ENCODE measurements around the gene MAMSTR. TPM values are rescaled to one million over a fixed set of nuclear protein-coding genes. Genes with fewer than 3 reads are reported as not detected.
"Not testable (repeated sequence)": the region's sequence is repeated elsewhere in the genome, so short reads cannot be mapped to it uniquely, and the experiment has no call there.

MAMSTR gene
- total RNA-seq, 1 donor from 2014 or later = 3.6 TPM

- Mint-ChIP-seq H3K4me1 (ENCODE audit: unreplicated experiment) (peaks cover 2% of the 10 kb centered on the region), H3K27me3 (peaks cover 5% of the 10 kb centered on the region)
Observed at GRCh38 chr19:48703316-48703715, 16.2 kb downstream of the MAMSTR start.

GRCh38 chr19:48702701-48703100 is 16.8 kb downstream of the MAMSTR start:
- TF ChIP-seq CTCF (conservative IDR thresholded peaks at IDR 0.05) = no peak
- no peak overlapping the region for H3K27ac Mint-ChIP-seq

More at GRCh38 chr19:48703316-48703715, 16.2 kb downstream of the MAMSTR start:
- no peaks in the 10 kb centered on the region for H3K9me3 Mint-ChIP-seq
- TF ChIP-seq CTCF (conservative IDR thresholded peaks at IDR 0.05) = no peak
- DNase-seq (ENCODE audit: extremely low spot score, unreplicated experiment) = no peak
- H3K4me3 Mint-ChIP-seq = no peak overlapping the region
- no peak overlapping the region for H3K27ac Mint-ChIP-seq
- peaks cover 10% of the 10 kb centered on the region for H3K36me3 Mint-ChIP-seq

DNA sequence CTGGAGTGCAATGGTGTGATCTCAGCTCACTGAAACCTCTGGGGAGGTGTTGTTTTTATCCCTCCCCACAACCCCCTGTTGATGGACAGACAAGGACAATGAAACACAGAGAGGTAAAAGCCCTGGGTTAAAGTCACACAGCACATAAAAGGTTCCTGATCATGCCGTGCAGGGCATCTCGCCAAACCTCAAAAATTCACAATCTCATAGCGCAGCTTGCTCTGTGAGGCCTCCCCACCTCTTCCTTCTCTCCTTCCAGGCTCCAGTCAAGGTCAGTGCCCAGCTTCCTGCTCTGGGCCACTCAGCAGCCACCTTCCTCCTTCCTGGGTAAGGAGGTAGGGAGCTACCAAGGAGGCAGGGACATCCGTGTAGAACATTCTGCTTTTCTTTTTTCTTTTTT is 21.5 kb downstream of the MAMSTR start:
- Mint-ChIP-seq H3K9me3 (no peaks in the 10 kb centered on the region), H3K27ac (no peak overlapping the region), H3K27me3 (peaks cover 35% of the 10 kb centered on the region), H3K36me3 (peaks cover 10% of the 10 kb centered on the region), H3K4me3 (peak overlapping the region; percentile 44), H3K4me1 (ENCODE audit: unreplicated experiment) (peaks cover 12% of the 10 kb centered on the region)
- TF ChIP-seq CTCF (conservative IDR thresholded peaks at IDR 0.05) = no peak
- no peak for DNase-seq (ENCODE audit: extremely low spot score, unreplicated experiment)

More at GRCh38 chr19:48702701-48703100, 16.8 kb downstream of the MAMSTR start:
- H3K9me3 Mint-ChIP-seq = no peaks in the 10 kb centered on the region
- no peak overlapping the region for H3K4me3 Mint-ChIP-seq
- H3K36me3 Mint-ChIP-seq = peaks cover 10% of the 10 kb centered on the region
- DNase-seq (ENCODE audit: extremely low spot score, unreplicated experiment) = no peak
- no peaks in the 10 kb centered on the region for H3K4me1 Mint-ChIP-seq (ENCODE audit: unreplicated experiment)
- peaks cover 9% of the 10 kb centered on the region for H3K27me3 Mint-ChIP-seq

DNA sequence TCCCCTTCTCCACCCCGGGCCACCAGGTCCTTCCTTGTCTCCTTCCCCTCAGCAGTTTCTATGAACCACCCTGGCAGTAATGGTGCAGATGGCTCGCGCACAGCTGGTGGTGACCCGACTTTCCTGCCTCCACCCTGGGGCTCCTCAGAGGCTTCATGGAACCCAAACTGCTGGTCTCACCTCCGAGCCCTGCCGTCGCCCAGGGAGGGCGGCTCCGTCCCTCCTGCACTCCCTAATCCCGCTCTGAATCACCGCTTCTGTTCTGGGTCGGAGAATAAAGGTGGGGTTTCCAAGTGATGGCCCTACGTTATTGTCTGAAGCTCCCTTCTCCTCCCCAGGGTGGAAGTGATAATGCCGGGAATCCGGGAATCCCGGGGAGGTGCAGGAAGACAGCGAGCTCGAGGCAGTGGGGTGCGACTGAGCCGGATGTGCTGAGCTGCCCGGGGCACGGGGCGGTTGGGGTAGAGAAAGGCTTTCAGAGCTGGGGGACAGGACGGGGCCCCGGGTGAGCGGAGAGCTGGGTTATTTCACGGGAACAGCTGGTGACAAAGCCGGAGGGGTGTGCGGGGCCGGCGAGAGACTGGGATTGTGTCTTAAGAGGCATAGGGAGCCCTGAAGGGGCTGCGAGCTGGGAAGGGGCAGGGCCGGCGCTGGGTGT is 23.0 kb downstream of the MAMSTR start:
- no peak for DNase-seq (ENCODE audit: extremely low spot score, unreplicated experiment)
- Mint-ChIP-seq H3K4me1 (ENCODE audit: unreplicated experiment) (peaks cover 12% of the 10 kb centered on the region), H3K36me3 (peaks cover 3% of the 10 kb centered on the region), H3K27ac (peak overlapping the region; percentile 83), H3K4me3 (peak overlapping the region; percentile 83), H3K27me3 (peaks cover 35% of the 10 kb centered on the region), H3K9me3 (no peaks in the 10 kb centered on the region)
- TF ChIP-seq CTCF (conservative IDR thresholded peaks at IDR 0.05) = no peak

DNA sequence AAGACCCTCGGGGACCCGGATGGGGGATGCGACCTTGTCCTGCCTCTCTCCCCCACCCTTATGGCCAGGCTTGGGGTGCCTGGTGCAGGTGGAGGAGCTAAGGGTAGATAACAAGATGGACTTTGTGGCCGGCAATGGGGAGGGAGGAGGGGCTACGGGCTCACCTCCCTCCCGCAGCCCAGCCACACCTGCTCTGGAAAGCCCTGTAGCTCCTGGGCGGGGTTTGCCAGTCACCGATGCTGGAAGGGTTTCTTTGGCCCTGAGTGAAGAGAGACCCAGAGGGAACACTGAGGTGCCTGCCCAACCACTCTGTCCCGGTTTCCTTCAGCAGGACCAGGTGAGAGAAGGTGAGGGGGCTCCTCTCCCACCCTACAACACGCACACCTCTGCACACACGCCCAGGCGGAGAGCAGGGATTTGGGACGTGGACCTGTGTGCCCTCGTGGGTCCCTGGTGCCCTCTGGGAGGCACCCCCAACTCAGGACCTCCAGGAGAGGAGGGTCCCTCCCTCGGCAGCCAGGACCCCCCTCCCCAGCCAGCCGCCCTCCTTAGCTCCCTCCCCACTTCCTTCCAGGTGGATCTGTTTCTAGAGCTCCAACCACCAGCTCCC is 23.7 kb downstream of the MAMSTR start, which contains the start of gene FUT2:
FUT2 (plus strand) TSS at position 229 of the 610 bp plus-strand sequence. CDS start 6,986 bp downstream, outside the sequence.
- H3K27ac Mint-ChIP-seq = peak within 1 kb of the TSS; percentile 90
- no peaks in the 10 kb centered on the region for H3K9me3 Mint-ChIP-seq
- peak within 1 kb of the TSS; percentile 83 for H3K4me3 Mint-ChIP-seq
- H3K27me3 Mint-ChIP-seq = peaks cover 35% of the 10 kb centered on the region
- DNase-seq (ENCODE audit: extremely low spot score, unreplicated experiment) = no peak
- no peak for TF ChIP-seq CTCF (conservative IDR thresholded peaks at IDR 0.05)
- H3K36me3 Mint-ChIP-seq = peaks cover 3% of the 10 kb centered on the region
- H3K4me1 Mint-ChIP-seq (ENCODE audit: unreplicated experiment) = peaks cover 12% of the 10 kb centered on the region

DNA sequence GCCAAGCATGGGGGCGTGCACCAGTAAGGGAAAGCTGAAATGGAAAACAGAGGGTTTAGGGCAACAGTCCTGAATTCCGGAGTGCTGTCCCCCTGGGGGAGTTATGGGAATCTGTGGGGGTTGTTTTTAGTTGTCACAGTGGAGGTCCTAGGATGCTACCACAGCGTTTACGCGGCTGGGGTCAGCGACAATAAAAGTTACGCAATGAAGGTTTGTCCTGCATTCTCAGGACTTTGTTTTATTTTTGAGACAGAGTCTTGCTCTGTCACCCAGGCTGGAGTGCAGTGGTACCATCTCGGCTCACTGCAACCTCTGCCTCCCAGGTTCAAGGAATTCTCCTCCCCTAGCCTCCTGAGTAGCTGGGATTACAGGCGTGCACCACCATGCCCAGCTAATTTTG is 25.9 kb downstream of the MAMSTR start:
- H3K4me1 Mint-ChIP-seq (ENCODE audit: unreplicated experiment) = peaks cover 18% of the 10 kb centered on the region
- peaks cover 32% of the 10 kb centered on the region for H3K27me3 Mint-ChIP-seq
- H3K4me3 Mint-ChIP-seq; H3K36me3 Mint-ChIP-seq; DNase-seq (ENCODE audit: extremely low spot score, unreplicated experiment); H3K9me3 Mint-ChIP-seq: not testable (repeated sequence)
- H3K27ac Mint-ChIP-seq = peak overlapping the region; percentile 29

Measured in type B pancreatic cell (in vitro differentiated cells).